Measurements from ENCODE around the gene SLC35B1. TPM values are rescaled to one million over a fixed set of nuclear protein-coding genes. Genes with fewer than 3 reads are reported as not detected.

The SLC35B1 gene
- total and polyA plus RNA-seq, 5 donors: 48.6 to 75.5 (median 56.1) TPM

GRCh38 chr17:49747632-49748031 is 39.9 kb upstream of the SLC35B1 start:
- Histone ChIP-seq H3K27ac (ENCODE audit: low read length) (no peak overlapping the region), H3K4me3 (ENCODE audit: low read length) (no peak overlapping the region), H3K27me3 (ENCODE audit: control insufficient read depth, insufficient read depth) (no peaks in the 10 kb centered on the region), H3K4me1 (ENCODE audit: control insufficient read depth, insufficient read depth, low read length) (peaks cover 16% of the 10 kb centered on the region), H3K9me3 (ENCODE audit: control insufficient read depth, low read length) (no peaks in the 10 kb centered on the region)
- ATAC-seq (no peak), DNase-seq (no peak)
- 63% methylated on average over 1 of the region's 1 CpG for WGBS
- intact Hi-C loops (cut with DNase I): no loop called here

GRCh38 chr17:49746791-49747490 is 39.2 kb upstream of the SLC35B1 start:
- Histone ChIP-seq H3K4me3 (ENCODE audit: low read length) (no peak overlapping the region), H3K27ac (ENCODE audit: low read length) (no peak overlapping the region), H3K4me1 (ENCODE audit: control insufficient read depth, insufficient read depth, low read length) (peaks cover 13% of the 10 kb centered on the region), H3K9me3 (ENCODE audit: control insufficient read depth, low read length) (no peaks in the 10 kb centered on the region), H3K27me3 (ENCODE audit: control insufficient read depth, insufficient read depth) (no peaks in the 10 kb centered on the region)
- ATAC-seq (no peak), DNase-seq (no peak)
- intact Hi-C loops (cut with DNase I): no loop called here
- WGBS: 67% methylated on average over 5 of the region's 5 CpGs

GRCh38 chr17:49745175-49746139 is 37.7 kb upstream of the SLC35B1 start:
- no peak for DNase-seq
- Histone ChIP-seq H3K4me1 (ENCODE audit: control insufficient read depth, insufficient read depth, low read length) (peaks cover 20% of the 10 kb centered on the region), H3K27ac (ENCODE audit: low read length) (no peak overlapping the region), H3K27me3 (ENCODE audit: control insufficient read depth, insufficient read depth) (no peaks in the 10 kb centered on the region), H3K4me3 (ENCODE audit: low read length) (no peak overlapping the region), H3K9me3 (ENCODE audit: control insufficient read depth, low read length) (no peaks in the 10 kb centered on the region)
- 47% methylated on average over 1 of the region's 1 CpG for WGBS
- intact Hi-C loops (cut with DNase I): no loop called here
- ATAC-seq: no peak

GRCh38 chr17:49742166-49742638 is 34.4 kb upstream of the SLC35B1 start:
- WGBS: 9% methylated on average over 1 of the region's 1 CpG
- Histone ChIP-seq H3K27me3 (ENCODE audit: control insufficient read depth, insufficient read depth) (no peaks in the 10 kb centered on the region), H3K4me1 (ENCODE audit: control insufficient read depth, insufficient read depth, low read length) (peaks cover 27% of the 10 kb centered on the region), H3K27ac (ENCODE audit: low read length) (no peak overlapping the region), H3K9me3 (ENCODE audit: control insufficient read depth, low read length) (no peaks in the 10 kb centered on the region), H3K4me3 (ENCODE audit: low read length) (no peak overlapping the region)
- no peak for DNase-seq
- intact Hi-C loops (cut with DNase I): no loop called here
- peak; percentile 32 to 50 for ATAC-seq

GRCh38 chr17:49741692-49742076 is 33.9 kb upstream of the SLC35B1 start:
- DNase-seq (no peak), ATAC-seq (no peak)
- intact Hi-C loops (cut with DNase I): no loop called here
- no peaks in the 10 kb centered on the region for H3K27me3 ChIP-seq (ENCODE audit: control insufficient read depth, insufficient read depth)
- H3K9me3 ChIP-seq (ENCODE audit: control insufficient read depth, low read length): no peaks in the 10 kb centered on the region
- WGBS: 49% methylated on average over 3 of the region's 3 CpGs
- H3K27ac ChIP-seq (ENCODE audit: low read length): no peak overlapping the region
- H3K4me1 ChIP-seq (ENCODE audit: control insufficient read depth, insufficient read depth, low read length): peaks cover 24% of the 10 kb centered on the region
- H3K4me3 ChIP-seq (ENCODE audit: low read length): no peak overlapping the region

GRCh38 chr17:49741009-49741691 is 33.4 kb upstream of the SLC35B1 start:
- Histone ChIP-seq H3K27ac (ENCODE audit: low read length) (peak overlapping the region; percentile 79), H3K27me3 (ENCODE audit: control insufficient read depth, insufficient read depth) (no peaks in the 10 kb centered on the region), H3K9me3 (ENCODE audit: control insufficient read depth, low read length) (no peaks in the 10 kb centered on the region), H3K4me1 (ENCODE audit: control insufficient read depth, insufficient read depth, low read length) (peaks cover 24% of the 10 kb centered on the region), H3K4me3 (ENCODE audit: low read length) (no peak overlapping the region)
- no peak for DNase-seq
- WGBS: 33% methylated on average over 5 of the region's 5 CpGs
- peak; percentile 6 to 16 for ATAC-seq
- intact Hi-C loops (cut with DNase I): no loop called here

GRCh38 chr17:49739641-49740271 is 32.0 kb upstream of the SLC35B1 start:
- H3K27ac ChIP-seq (ENCODE audit: low read length): peak overlapping the region; percentile 73
- ATAC-seq: peak; percentile 84 to 85
- H3K9me3 ChIP-seq (ENCODE audit: control insufficient read depth, low read length): no peaks in the 10 kb centered on the region
- peaks cover 24% of the 10 kb centered on the region for H3K4me1 ChIP-seq (ENCODE audit: control insufficient read depth, insufficient read depth, low read length)
- no peaks in the 10 kb centered on the region for H3K27me3 ChIP-seq (ENCODE audit: control insufficient read depth, insufficient read depth)
- intact Hi-C loops (cut with DNase I): no loop called here
- H3K4me3 ChIP-seq (ENCODE audit: low read length): no peak overlapping the region
- 30% methylated on average over 7 of the region's 7 CpGs for WGBS
- peak; percentile 86 to 95 (median 93) for DNase-seq

- ATAC-seq (no peak), DNase-seq (peak in 2 of 3 donors; percentile 67 to 69)
- no peak overlapping the region for H3K4me3 ChIP-seq (ENCODE audit: low read length)
- H3K4me1 ChIP-seq (ENCODE audit: control insufficient read depth, insufficient read depth, low read length): peaks cover 24% of the 10 kb centered on the region
- no peaks in the 10 kb centered on the region for H3K9me3 ChIP-seq (ENCODE audit: control insufficient read depth, low read length)
- 74% methylated on average over 5 of the region's 5 CpGs for WGBS
- H3K27ac ChIP-seq (ENCODE audit: low read length): peak overlapping the region; percentile 73
- no peaks in the 10 kb centered on the region for H3K27me3 ChIP-seq (ENCODE audit: control insufficient read depth, insufficient read depth)
- intact Hi-C loops (cut with DNase I): no loop called here
These were observed 30.8 kb upstream of the SLC35B1 start for GRCh38 chr17:49738456-49739163.

GRCh38 chr17:49734515-49735490 is 27.0 kb upstream of the SLC35B1 start:
- no peak overlapping the region for H3K4me3 ChIP-seq (ENCODE audit: low read length)
- no peak overlapping the region for H3K27ac ChIP-seq (ENCODE audit: low read length)
- WGBS: 95% methylated on average over 13 of the region's 13 CpGs
- peaks cover 18% of the 10 kb centered on the region for H3K4me1 ChIP-seq (ENCODE audit: control insufficient read depth, insufficient read depth, low read length)
- ATAC-seq: no peak
- intact Hi-C loops (cut with DNase I): no loop called here
- no peak for DNase-seq
- no peaks in the 10 kb centered on the region for H3K27me3 ChIP-seq (ENCODE audit: control insufficient read depth, insufficient read depth)
- no peaks in the 10 kb centered on the region for H3K9me3 ChIP-seq (ENCODE audit: control insufficient read depth, low read length)

All from right cardiac atrium (tissue), 5 donors.